H1 (cell line): ENCODE results near the gene IFT25. TPM values are rescaled to one million over a fixed set of nuclear protein-coding genes. Genes with fewer than 3 reads are reported as not detected.
"Not testable (repeated sequence)": the region's sequence is repeated elsewhere in the genome, so short reads cannot be mapped to it uniquely, and the experiment has no call there.

Source experiments
- CTCF ChIA-PET: fragments of 300-600 bp; sonication (Branson Sonifier 250); formaldehyde crosslinking; loops from one replicate; lab custom pipeline; 2021; ENCODE audit not compliant: partially characterized antibody; lab: Charles Lee
- POLR2A ChIA-PET: fragments of 300-600 bp; sonication (Branson Sonifier 250); formaldehyde crosslinking; loops from one replicate; lab custom pipeline; 2021; ENCODE audit warnings: inconsistent platforms; ENCODE audit not compliant: partially characterized antibody; lab: Charles Lee
- DNase-seq, 2 experiments: peaks; one replicate each; pipeline versions ENCODE4 v3.0.0 to v3.0.0-alpha.2; 2010 to 2022; ENCODE audit warnings: low spot score in 2 of 2, low read depth in 1 of 2, mixed read lengths in 1 of 2
- FAIRE-seq: peaks from 2 replicates; lab custom pipeline; 2011; peaks lifted over from hg19 to GRCh38; lab: Jason Lieb, UNC
- H2AFZ ChIP-seq: 2 replicates; pipeline ENCODE4 v1.8.1; 2012; ENCODE audit warnings: low read length, inconsistent platforms
- H2AK5ac ChIP-seq: 2 replicates; pipeline ENCODE4 v1.6.1; 2013; ENCODE audit warnings: low read depth, low read length
- H2BK120ac ChIP-seq: replicated peaks from 2 replicates; pipeline ENCODE3; 2013; ENCODE audit warnings: low read depth, low read length, inconsistent platforms
- H2BK12ac ChIP-seq: 2 replicates; pipeline ENCODE4 v1.6.1; 2013; ENCODE audit warnings: low read depth, low read length
- H2BK15ac ChIP-seq: 2 replicates; pipeline ENCODE4 v1.6.1; 2013; ENCODE audit warnings: low read length
- H2BK20ac ChIP-seq: 2 replicates; pipeline ENCODE4 v1.6.1; 2013; ENCODE audit warnings: low read length
- H2BK5ac ChIP-seq: 2 replicates; pipeline ENCODE4 v1.6.1; 2013; ENCODE audit warnings: low read depth, low read length
- H3K14ac ChIP-seq: 2 replicates; pipeline ENCODE4 v1.6.1; 2013; ENCODE audit warnings: inconsistent platforms; ENCODE audit not compliant: insufficient read length
- H3K18ac ChIP-seq: 2 replicates; pipeline ENCODE4 v1.6.1; 2013; ENCODE audit warnings: low read length; ENCODE audit errors: extremely low read depth
- H3K23ac ChIP-seq: 2 replicates; pipeline ENCODE4 v1.6.1; 2013; ENCODE audit warnings: inconsistent platforms; ENCODE audit not compliant: insufficient read length
- H3K23me2 ChIP-seq: 2 replicates; pipeline ENCODE4 v1.6.1; 2013; ENCODE audit warnings: low read depth, low read length
- H3K27ac ChIP-seq: 2 replicates; pipeline ENCODE4 v1.6.1; 2011; ENCODE audit warnings: low read depth, low read length, inconsistent platforms
- H3K27me3 ChIP-seq, 4 experiments: replicated peaks in 1 of 4; 1 replicate in 1 of 4; 2 replicates in 3 of 4; pipeline versions ENCODE4 v1.6.1 to v1.8.1; 2011 to 2013; ENCODE audit warnings: low read length in 3 of 4, mild to moderate bottlenecking in 3 of 4, inconsistent platforms in 2 of 4, mixed read lengths in 2 of 4, moderate library complexity in 1 of 4; ENCODE audit not compliant: control insufficient read depth in 3 of 4, insufficient read depth in 3 of 4; ENCODE audit errors: extremely low read depth in 1 of 4
- H3K36me3 ChIP-seq, 4 experiments: 2 replicates each; pipeline versions ENCODE4 v1.6.1 to v1.8.1; 2011 to 2013; ENCODE audit warnings: mild to moderate bottlenecking in 4 of 4, low read length in 3 of 4, moderate library complexity in 2 of 4, control low read depth in 1 of 4, inconsistent platforms in 1 of 4; ENCODE audit not compliant: insufficient read depth in 4 of 4, control insufficient read depth in 2 of 4
- H3K4ac ChIP-seq: replicated peaks from 2 replicates; pipeline ENCODE3; 2013; ENCODE audit warnings: low read length, low read depth, mixed read lengths, inconsistent platforms; ENCODE audit not compliant: insufficient read length
- H3K4me1 ChIP-seq, 4 experiments: replicated peaks in 1 of 4; 1 replicate in 1 of 4; 2 replicates in 3 of 4; pipeline versions ENCODE4 v1.6.1 to v1.8.1; 2011 to 2013; ENCODE audit warnings: low read length in 3 of 4, inconsistent platforms in 2 of 4, mixed read lengths in 1 of 4; ENCODE audit not compliant: insufficient read depth in 4 of 4, control insufficient read depth in 3 of 4
- H3K4me2 ChIP-seq, 2 experiments: 2 replicates each; pipeline versions ENCODE4 v1.6.1 to v1.8.1; 2011 to 2013; ENCODE audit warnings: low read depth in 2 of 2, low read length in 2 of 2, control low read depth in 1 of 2, inconsistent platforms in 1 of 2, mild to moderate bottlenecking in 1 of 2; ENCODE audit not compliant: insufficient read depth in 1 of 2
- H3K4me3 ChIP-seq, 4 experiments: fragments of 200-600, 300-600 bp in 1 of 4; sonication (generic), shearing (Covaris generic), sonication (Bioruptor Twin) in 1 of 4; 2 replicates each; pipeline versions ENCODE4 v1.5.1 to v1.8.1; 2011 to 2016; ENCODE audit warnings: low read length in 4 of 4, low read depth in 3 of 4, control low read depth in 2 of 4, inconsistent platforms in 2 of 4, mild to moderate bottlenecking in 2 of 4, mixed read lengths in 1 of 4, moderate library complexity in 1 of 4; ENCODE audit not compliant: insufficient read depth in 2 of 4; ENCODE audit errors: extremely low read depth in 1 of 4
- H3K56ac ChIP-seq: replicated peaks from 2 replicates; pipeline ENCODE3; 2013; ENCODE audit warnings: low read depth, mild to moderate bottlenecking, mixed read lengths, low read length, inconsistent platforms; ENCODE audit not compliant: insufficient read length
- H3K79me1 ChIP-seq: 2 replicates; pipeline ENCODE4 v1.6.1; 2013; ENCODE audit warnings: low read depth, low read length, control low read depth
- H3K79me2 ChIP-seq, 2 experiments: 2 replicates each; pipeline versions ENCODE4 v1.6.1 to v1.8.1; 2012 to 2013; ENCODE audit warnings: low read length in 2 of 2, mild to moderate bottlenecking in 2 of 2, inconsistent platforms in 1 of 2; ENCODE audit not compliant: insufficient read depth in 2 of 2, control insufficient read depth in 1 of 2
- H3K9ac ChIP-seq, 4 experiments: replicated peaks in 1 of 4; 1 replicate in 1 of 4; 2 replicates in 3 of 4; pipeline versions ENCODE4 v1.6.1 to v1.8.1; 2011 to 2013; ENCODE audit warnings: low read depth in 3 of 4, low read length in 3 of 4, control low read depth in 2 of 4, mild to moderate bottlenecking in 2 of 4, moderate library complexity in 2 of 4, inconsistent platforms in 1 of 4; ENCODE audit errors: extremely low read depth in 1 of 4
- H3K9me3 ChIP-seq, 2 experiments: 2 replicates each; pipeline versions ENCODE4 v1.6.1 to v1.8.1; 2012 to 2013; ENCODE audit warnings: mild to moderate bottlenecking in 2 of 2, moderate library complexity in 2 of 2, control low read depth in 1 of 2, inconsistent platforms in 1 of 2, low read depth in 1 of 2, low read length in 1 of 2, mixed read lengths in 1 of 2; ENCODE audit not compliant: insufficient read depth in 2 of 2
- H4K20me1 ChIP-seq, 2 experiments: replicated peaks in 1 of 2; 2 replicates each; pipeline versions ENCODE3 to v1.8.1; 2011 to 2013; ENCODE audit warnings: inconsistent platforms in 2 of 2, low read length in 2 of 2, mild to moderate bottlenecking in 1 of 2; ENCODE audit not compliant: insufficient read depth in 2 of 2, control insufficient read depth in 1 of 2
- H4K5ac ChIP-seq: 2 replicates; pipeline ENCODE4 v1.6.1; 2013; ENCODE audit warnings: low read length, low read depth, mixed read lengths, inconsistent platforms; ENCODE audit not compliant: insufficient read length
- H4K8ac ChIP-seq: 2 replicates; pipeline ENCODE4 v1.8.0; 2013; ENCODE audit warnings: mild to moderate bottlenecking, moderate library complexity, low read length, inconsistent platforms; ENCODE audit not compliant: insufficient read depth; ENCODE audit errors: extremely low read depth
- H4K91ac ChIP-seq: replicated peaks from 2 replicates; pipeline ENCODE3; 2013; ENCODE audit warnings: low read length, mixed read lengths, inconsistent platforms; ENCODE audit not compliant: insufficient read length
- CBX8 ChIP-seq: fragments of 300-800, 300-1000 bp; sonication (generic); IDR thresholded peaks from 2 replicates; pipeline ENCODE4 v1.7.1; 2016; ENCODE audit warnings: low read depth, low read length, borderline replicate concordance
- CREB1 ChIP-seq: IDR thresholded peaks from 2 replicates; pipeline ENCODE4 v1.6.1; 2012; ENCODE audit warnings: inconsistent platforms
- CTBP2 ChIP-seq: IDR thresholded peaks from 2 replicates; pipeline ENCODE4 v1.7.0; 2011; ENCODE audit warnings: borderline replicate concordance, mild to moderate bottlenecking, moderate library complexity, mixed read lengths, low read length; ENCODE audit not compliant: insufficient read depth, insufficient read length
- KDM5A ChIP-seq: fragments of 200-600 bp; IDR thresholded peaks from 2 replicates; pipeline ENCODE4 v1.7.1; 2012; ENCODE audit warnings: mild to moderate bottlenecking, low read length, inconsistent platforms, mixed read lengths
- WGBS, 2 experiments: shearing (Covaris generic) in 1 of 2; methylation state at CpG; one replicate each; pipeline versions ENCODE4 v1.1.6 to v1.1.7; 2013 to 2015; ENCODE audit warnings: low lambda C conversion rate in 2 of 2, mixed read lengths in 2 of 2, inconsistent platforms in 1 of 2, low coverage in 1 of 2, missing lambda C conversion rate in 1 of 2; ENCODE audit not compliant: insufficient replicate concordance in 2 of 2, insufficient coverage in 1 of 2, insufficient read length in 1 of 2; ENCODE audit errors: extremely low coverage in 1 of 2, missing lambda C conversion rate in 1 of 2; 5-methylcytosine and 5-hydroxymethylcytosine counted together
- polyA plus RNA-seq, 7 experiments: library from polyadenylated mRNA; depleted of rRNA in 3 of 7; stranded (reverse) in 5 of 7; unstranded in 2 of 7; fragments of >200 nt in 5 of 7; fragments of 200-250 nt in 2 of 7; gene quantifications; 1 replicate in 5 of 7; 2 replicates in 1 of 7; 4 replicates in 1 of 7; pipeline versions ENCODE4 v1.2.1 to v1.2.3, GENCODE V29; 2011 to 2013; ENCODE audit warnings: missing spikeins in 2 of 7, mixed read lengths in 2 of 7
- total RNA-seq: library from RNA; stranded (reverse); fragmentation: NEBNext Ultra II Directional; extraction: Animal tissue kit (Norgen Biotek cat#: 25700); gene quantifications from 2 replicates; pipeline ENCODE4 v1.2.1, GENCODE V29; 2021

The IFT25 gene
- total and polyA plus RNA-seq, 2 of the 8 experiments (the other 6 are each of a cell fraction or from before 2014, with no cell fraction given): 15.0 to 36.3 TPM

DNA sequence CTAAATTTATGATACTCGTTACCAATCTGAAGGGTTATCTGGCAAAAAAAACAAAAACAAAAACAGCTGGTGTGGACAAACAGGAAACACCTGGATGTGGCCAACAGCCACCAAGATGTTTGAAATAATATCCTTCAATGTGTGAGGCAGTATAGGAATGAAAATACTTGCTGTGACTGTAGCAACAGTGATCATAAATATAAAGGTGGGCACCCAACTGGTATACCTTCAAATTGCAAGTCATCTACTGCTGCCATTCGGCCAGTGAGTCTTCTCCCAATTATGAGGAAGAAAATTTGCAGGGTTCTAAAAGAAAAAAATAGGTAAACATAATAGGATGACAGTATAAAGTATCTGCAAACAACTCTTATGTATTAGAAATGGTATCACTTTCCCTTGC, 56.8 kb downstream of the IFT25 start (continued):
- TF ChIP-seq CBX8: no peak
- TF ChIP-seq KDM5A: no peak
- no peak for TF ChIP-seq CREB1
- no peak for TF ChIP-seq CTBP2

DNA sequence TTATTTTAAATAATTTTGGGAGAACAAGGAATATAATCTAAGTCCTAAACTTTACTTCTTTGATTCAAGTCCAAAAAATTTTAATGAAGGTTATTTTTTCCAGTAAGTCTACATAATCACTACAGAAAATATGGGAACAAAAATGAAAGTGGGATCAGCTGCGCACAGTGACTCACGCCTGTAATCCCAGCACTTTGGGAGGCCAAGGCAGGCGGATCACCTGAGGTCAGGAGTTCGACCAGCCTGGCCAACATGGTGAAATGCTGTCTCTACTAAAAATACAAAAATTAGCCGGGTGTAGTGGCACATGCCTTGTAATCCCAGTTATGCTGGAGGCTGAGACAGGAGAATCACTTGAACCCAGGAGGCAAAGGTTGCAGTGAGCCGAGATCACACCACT, 61.9 kb downstream of the IFT25 start:
- not testable (repeated sequence) for H2AK5ac ChIP-seq, H2BK15ac ChIP-seq, H3K27ac ChIP-seq, H2BK20ac ChIP-seq, H4K91ac ChIP-seq, H3K79me2 ChIP-seq, H3K4me3 ChIP-seq, H3K18ac ChIP-seq, H4K20me1 ChIP-seq, H2BK12ac ChIP-seq, H4K8ac ChIP-seq, H3K27me3 ChIP-seq, H3K4me2 ChIP-seq, H2AFZ ChIP-seq, DNase-seq, H2BK5ac ChIP-seq, H3K4ac ChIP-seq, H3K79me1 ChIP-seq, H4K5ac ChIP-seq, FAIRE-seq, H3K14ac ChIP-seq, H3K23ac ChIP-seq, H3K23me2 ChIP-seq, H3K9ac ChIP-seq, H3K9me3 ChIP-seq, H2BK120ac ChIP-seq, H3K56ac ChIP-seq, H3K4me1 ChIP-seq
- POLR2A ChIA-PET: interaction anchor here (1.4 kb wide), 1 partner anchor 64 kb away, joined by 4 read pairs; no protein-coding TSS in a partner anchor
- WGBS, 2 experiments: 94% methylated on average over 6 of the region's 6 CpGs; no CpG with 5 or more reads in 1 of the 2 experiments
- H3K36me3 ChIP-seq: peaks cover 0 to 10% (median 6%) of the 10 kb centered on the region in 4 experiments; a peak in 5 of 8 replicates
- CTCF ChIA-PET: interaction anchor here (1.6 to 6.8 kb wide), 3 partner anchors 22 to 76 kb away, joined by 12 to 112 read pairs (median 13); no protein-coding TSS in a partner anchor
